HCT116 (cell line): ENCODE measurements around the gene WT1.

Source experiments
- CBX3 ChIP-seq: IDR thresholded peaks from 2 replicates; pipeline ENCODE4 v1.6.1; 2012; ENCODE audit warnings: low read depth
- CEBPB ChIP-seq: IDR thresholded peaks from 2 replicates; pipeline ENCODE4 v1.6.1; 2012; ENCODE audit warnings: low read depth
- EGR1 ChIP-seq: IDR thresholded peaks from 2 replicates; pipeline ENCODE4 v1.6.1; 2012; ENCODE audit warnings: low read depth
- EZH2 ChIP-seq: fragments of 200-600 bp; sonication (generic); IDR thresholded peaks from 2 replicates; pipeline ENCODE4 v1.6.1; 2017; ENCODE audit warnings: antibody characterized with exemption, mixed run types
- EZH2phosphoT487 ChIP-seq: fragments of 200-600 bp; IDR thresholded peaks from 2 replicates; pipeline ENCODE4 v1.6.1; 2018; ENCODE audit warnings: antibody characterized with exemption, borderline replicate concordance
- FOSL1 ChIP-seq: IDR thresholded peaks from 2 replicates; pipeline ENCODE4 v1.6.1; 2012; ENCODE audit warnings: low read depth
- POLR2A ChIP-seq: IDR thresholded peaks from 2 replicates; pipeline ENCODE4 v1.7.0; 2011; ENCODE audit warnings: borderline replicate concordance; ENCODE audit not compliant: insufficient read depth, insufficient read length; ENCODE audit errors: extremely low read depth
- POLR2AphosphoS5 ChIP-seq: IDR thresholded peaks from 2 replicates; pipeline ENCODE4 v1.6.1; 2011; ENCODE audit warnings: mild to moderate bottlenecking, low read depth, low read length, moderate library complexity
- SIN3A ChIP-seq: IDR thresholded peaks from 2 replicates; pipeline ENCODE4 v1.6.1; 2012; ENCODE audit warnings: low read depth
- SP1 ChIP-seq: IDR thresholded peaks from 2 replicates; pipeline ENCODE4 v1.6.1; 2012; ENCODE audit warnings: low read depth
- TCF7L2 ChIP-seq: IDR thresholded peaks from 2 replicates; pipeline ENCODE4 v1.7.0; 2011; ENCODE audit warnings: borderline replicate concordance, inconsistent platforms; ENCODE audit not compliant: insufficient read depth, insufficient read length; ENCODE audit errors: extremely low read depth
- ZFX ChIP-seq: fragments of 450-650 bp; IDR thresholded peaks from 2 replicates; pipeline ENCODE4 v1.6.1; 2017
- TF ChIP-seq, protein P1 (sequence below), 3 experiments: fragments of 200-600 bp in 1 of 3; sonication (generic) in 1 of 3; IDR thresholded peaks in 2 of 3; conservative IDR thresholded peaks in 1 of 3; 2 replicates each; pipeline ENCODE4 v1.5.1; 2012 to 2017; ENCODE audit warnings: low read depth in 2 of 3, low read length in 2 of 3, antibody characterized with exemption in 1 of 3, borderline replicate concordance in 1 of 3, control low read depth in 1 of 3, mild to moderate bottlenecking in 1 of 3, mixed read lengths in 1 of 3, mixed run types in 1 of 3, moderate library complexity in 1 of 3; ENCODE audit not compliant: insufficient read depth in 1 of 3
- TF ChIP-seq, protein P2 (sequence below): IDR thresholded peaks from 2 replicates; pipeline ENCODE4 v1.6.1; 2012; ENCODE audit warnings: low read depth

DNA sequence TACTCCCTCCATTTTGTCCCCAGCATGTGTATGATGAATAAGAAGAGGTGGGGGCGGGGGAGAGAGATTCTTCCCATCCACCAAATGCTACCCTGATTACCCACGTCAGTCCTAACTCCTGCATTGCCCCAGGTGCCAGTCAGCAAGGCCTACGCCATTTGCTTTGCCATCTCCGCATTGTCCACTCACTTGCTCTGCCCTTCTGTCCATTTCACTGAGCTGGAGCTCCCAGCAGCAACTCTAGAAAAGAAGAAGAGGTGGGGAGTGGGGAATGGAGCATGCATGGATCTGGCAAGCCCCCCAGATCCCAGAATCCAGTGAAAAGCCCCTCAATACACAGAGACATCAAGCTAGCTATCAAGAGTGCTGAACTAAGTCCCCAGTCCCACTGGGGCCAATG is 19.0 kb downstream of the WT1 start:
- no peak for TF ChIP-seq POLR2A
- TF ChIP-seq, protein P1, sequence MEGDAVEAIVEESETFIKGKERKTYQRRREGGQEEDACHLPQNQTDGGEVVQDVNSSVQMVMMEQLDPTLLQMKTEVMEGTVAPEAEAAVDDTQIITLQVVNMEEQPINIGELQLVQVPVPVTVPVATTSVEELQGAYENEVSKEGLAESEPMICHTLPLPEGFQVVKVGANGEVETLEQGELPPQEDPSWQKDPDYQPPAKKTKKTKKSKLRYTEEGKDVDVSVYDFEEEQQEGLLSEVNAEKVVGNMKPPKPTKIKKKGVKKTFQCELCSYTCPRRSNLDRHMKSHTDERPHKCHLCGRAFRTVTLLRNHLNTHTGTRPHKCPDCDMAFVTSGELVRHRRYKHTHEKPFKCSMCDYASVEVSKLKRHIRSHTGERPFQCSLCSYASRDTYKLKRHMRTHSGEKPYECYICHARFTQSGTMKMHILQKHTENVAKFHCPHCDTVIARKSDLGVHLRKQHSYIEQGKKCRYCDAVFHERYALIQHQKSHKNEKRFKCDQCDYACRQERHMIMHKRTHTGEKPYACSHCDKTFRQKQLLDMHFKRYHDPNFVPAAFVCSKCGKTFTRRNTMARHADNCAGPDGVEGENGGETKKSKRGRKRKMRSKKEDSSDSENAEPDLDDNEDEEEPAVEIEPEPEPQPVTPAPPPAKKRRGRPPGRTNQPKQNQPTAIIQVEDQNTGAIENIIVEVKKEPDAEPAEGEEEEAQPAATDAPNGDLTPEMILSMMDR (IDR thresholded peaks at IDR 0.05 in 2 of 3, conservative IDR thresholded peaks at IDR 0.05 in 1 of 3; ENCODE audit: borderline replicate concordance in 1 of 3, insufficient read depth in 1 of 3, low read depth in 2 of 3, low read length in 2 of 3) = no peak
- no peak for TF ChIP-seq POLR2AphosphoS5
- no peak for TF ChIP-seq SP1
- TF ChIP-seq SIN3A = no peak
- TF ChIP-seq ZFX = no peak
- TF ChIP-seq FOSL1 = no peak
- TF ChIP-seq EGR1 = no peak
- no peak for TF ChIP-seq TCF7L2
- TF ChIP-seq CBX3 = no peak
- no peak for TF ChIP-seq EZH2
- TF ChIP-seq, protein P2, sequence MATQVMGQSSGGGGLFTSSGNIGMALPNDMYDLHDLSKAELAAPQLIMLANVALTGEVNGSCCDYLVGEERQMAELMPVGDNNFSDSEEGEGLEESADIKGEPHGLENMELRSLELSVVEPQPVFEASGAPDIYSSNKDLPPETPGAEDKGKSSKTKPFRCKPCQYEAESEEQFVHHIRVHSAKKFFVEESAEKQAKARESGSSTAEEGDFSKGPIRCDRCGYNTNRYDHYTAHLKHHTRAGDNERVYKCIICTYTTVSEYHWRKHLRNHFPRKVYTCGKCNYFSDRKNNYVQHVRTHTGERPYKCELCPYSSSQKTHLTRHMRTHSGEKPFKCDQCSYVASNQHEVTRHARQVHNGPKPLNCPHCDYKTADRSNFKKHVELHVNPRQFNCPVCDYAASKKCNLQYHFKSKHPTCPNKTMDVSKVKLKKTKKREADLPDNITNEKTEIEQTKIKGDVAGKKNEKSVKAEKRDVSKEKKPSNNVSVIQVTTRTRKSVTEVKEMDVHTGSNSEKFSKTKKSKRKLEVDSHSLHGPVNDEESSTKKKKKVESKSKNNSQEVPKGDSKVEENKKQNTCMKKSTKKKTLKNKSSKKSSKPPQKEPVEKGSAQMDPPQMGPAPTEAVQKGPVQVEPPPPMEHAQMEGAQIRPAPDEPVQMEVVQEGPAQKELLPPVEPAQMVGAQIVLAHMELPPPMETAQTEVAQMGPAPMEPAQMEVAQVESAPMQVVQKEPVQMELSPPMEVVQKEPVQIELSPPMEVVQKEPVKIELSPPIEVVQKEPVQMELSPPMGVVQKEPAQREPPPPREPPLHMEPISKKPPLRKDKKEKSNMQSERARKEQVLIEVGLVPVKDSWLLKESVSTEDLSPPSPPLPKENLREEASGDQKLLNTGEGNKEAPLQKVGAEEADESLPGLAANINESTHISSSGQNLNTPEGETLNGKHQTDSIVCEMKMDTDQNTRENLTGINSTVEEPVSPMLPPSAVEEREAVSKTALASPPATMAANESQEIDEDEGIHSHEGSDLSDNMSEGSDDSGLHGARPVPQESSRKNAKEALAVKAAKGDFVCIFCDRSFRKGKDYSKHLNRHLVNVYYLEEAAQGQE = no peak
- TF ChIP-seq EZH2phosphoT487 = no peak
- TF ChIP-seq CEBPB = no peak
